ENCODE data around the gene NOTCH1. TPM values are rescaled to one million over a fixed set of nuclear protein-coding genes. Genes with fewer than 3 reads are reported as not detected.

The NOTCH1 gene
- total and polyA plus RNA-seq, 8 donors, result 1.4 to 338 (median 19.1) TPM

- Histone ChIP-seq H3K27me3 (no peaks in the 10 kb centered on the region), H3K9me3 (no peaks in the 10 kb centered on the region), H3K4me3 (no peak overlapping the region), H3K4me1 (peaks cover 24 to 46% (median 27%) of the 10 kb centered on the region in 4 donors), H3K36me3 (peaks cover 87 to 100% (median 100%) of the 10 kb centered on the region in 4 donors), H3K27ac (no peak overlapping the region)
- TF ChIP-seq EP300 (IDR thresholded peaks at IDR 0.05) (no peak), CTCF (IDR thresholded peaks at IDR 0.05) (no peak), POLR2AphosphoS5 (IDR thresholded peaks at IDR 0.05) (no peak), POLR2A (IDR thresholded peaks at IDR 0.05) (no peak)
- 73 to 82% (median 77%) methylated on average over 18 to 28 of the region's 28 CpGs for WGBS, 5 donors
- intact Hi-C loops (cut with DNase I; ENCODE audit: low total_unique reads), result no loop called here
- DNase-seq, result no peak
Measured at GRCh38 chr9:136472640-136473353, 73.1 kb downstream of the NOTCH1 start.

GRCh38 chr9:136471802-136472487, 73.9 kb downstream of the NOTCH1 start:
- TF ChIP-seq EP300 (IDR thresholded peaks at IDR 0.05) (no peak), POLR2AphosphoS5 (IDR thresholded peaks at IDR 0.05) (no peak)
- Histone ChIP-seq H3K27me3 (no peaks in the 10 kb centered on the region), H3K4me3 (no peak overlapping the region), H3K36me3 (peaks cover 87 to 100% (median 100%) of the 10 kb centered on the region in 4 donors), H3K4me1 (peaks cover 20 to 40% (median 26%) of the 10 kb centered on the region in 4 donors), H3K9me3 (no peaks in the 10 kb centered on the region), H3K27ac (peak overlapping the region in 1 of 5 donors; percentile 2)
- WGBS, 5 donors, result 50 to 79% (median 72%) methylated on average over 7 to 19 of the region's 19 CpGs
- intact Hi-C loops (cut with DNase I; ENCODE audit: low total_unique reads), result no loop called here
- no peak for DNase-seq

GRCh38 chr9:136470792-136471469, 74.9 kb downstream of the NOTCH1 start:
- peaks cover 87 to 100% (median 100%) of the 10 kb centered on the region in 4 donors for H3K36me3 ChIP-seq
- peak overlapping the region in 1 of 5 donors; percentile 17 for H3K27ac ChIP-seq
- intact Hi-C loops (cut with DNase I; ENCODE audit: low total_unique reads), result no loop called here

GRCh38 chr9:136470356-136470755, 75.5 kb downstream of the NOTCH1 start:
- no peak for DNase-seq
- TF ChIP-seq POLR2A (IDR thresholded peaks at IDR 0.05) (no peak), EP300 (IDR thresholded peaks at IDR 0.05) (no peak), POLR2AphosphoS5 (IDR thresholded peaks at IDR 0.05) (no peak), CTCF (IDR thresholded peaks at IDR 0.05) (no peak)
- intact Hi-C loops (cut with DNase I; ENCODE audit: low total_unique reads), result no loop called here
- 74 to 87% (median 76%) methylated on average over 11 of the region's 11 CpGs for WGBS, 5 donors
- Histone ChIP-seq H3K9me3 (no peaks in the 10 kb centered on the region), H3K27me3 (no peaks in the 10 kb centered on the region), H3K36me3 (peaks cover 87 to 100% (median 100%) of the 10 kb centered on the region in 4 donors), H3K4me1 (peaks cover 20 to 40% (median 26%) of the 10 kb centered on the region in 4 donors), H3K27ac (peak overlapping the region in 1 of 5 donors; percentile 17), H3K4me3 (no peak overlapping the region)

More at GRCh38 chr9:136470792-136471469, 74.9 kb downstream of the NOTCH1 start:
- Histone ChIP-seq H3K4me3 (no peak overlapping the region), H3K4me1 (peaks cover 20 to 40% (median 26%) of the 10 kb centered on the region in 4 donors), H3K9me3 (no peaks in the 10 kb centered on the region), H3K27me3 (no peaks in the 10 kb centered on the region)
- TF ChIP-seq EP300 (IDR thresholded peaks at IDR 0.05) (no peak), POLR2A (IDR thresholded peaks at IDR 0.05) (no peak)
- peak in 1 of 2 donors; percentile 65 for DNase-seq
- WGBS, 5 donors, result 60 to 85% (median 63%) methylated on average over 12 of the region's 12 CpGs

GRCh38 chr9:136467766-136468165, 78.1 kb downstream of the NOTCH1 start:
- H3K4me3 ChIP-seq, result no peak overlapping the region
- no peaks in the 10 kb centered on the region for H3K9me3 ChIP-seq
- peaks cover 18 to 33% (median 22%) of the 10 kb centered on the region in 4 donors for H3K4me1 ChIP-seq
- no peaks in the 10 kb centered on the region for H3K27me3 ChIP-seq
- DNase-seq, result no peak
- H3K27ac ChIP-seq, result no peak overlapping the region
- H3K36me3 ChIP-seq, result peaks cover 87 to 100% (median 100%) of the 10 kb centered on the region in 4 donors
- WGBS, 5 donors, result 73 to 84% (median 75%) methylated on average over 12 to 15 of the region's 15 CpGs
- intact Hi-C loops (cut with DNase I; ENCODE audit: low total_unique reads), result no loop called here
- no peak for TF ChIP-seq EP300 (IDR thresholded peaks at IDR 0.05)
- no peak for TF ChIP-seq CTCF (IDR thresholded peaks at IDR 0.05)
